HEK293T (cell line): ENCODE measurements around the gene TPSAB1.

Source experiments
- BHLHE40 ChIP-seq: fragments of 450-650 bp; IDR thresholded peaks from 2 replicates; pipeline ENCODE4 v1.6.1; 2016; ENCODE audit warnings: mild to moderate bottlenecking, moderate library complexity, borderline replicate concordance
- CTBP1 ChIP-seq: fragments of 450-650 bp; IDR thresholded peaks from 2 replicates; pipeline ENCODE4 v1.6.1; 2016; ENCODE audit warnings: borderline replicate concordance
- FOXA1 ChIP-seq: fragments of 450-650 bp; IDR thresholded peaks from 2 replicates; pipeline ENCODE4 v1.6.1; 2016; ENCODE audit warnings: mild to moderate bottlenecking
- FOXM1 ChIP-seq: fragments of 450-650 bp; IDR thresholded peaks from 2 replicates; pipeline ENCODE4 v1.6.1; 2017; ENCODE audit warnings: mild to moderate bottlenecking, borderline replicate concordance
- LEF1 ChIP-seq: fragments of 450-650 bp; IDR thresholded peaks from 2 replicates; pipeline ENCODE4 v1.6.1; 2017; ENCODE audit warnings: mild to moderate bottlenecking, borderline replicate concordance
- SUZ12 ChIP-seq: fragments of 450-650 bp; IDR thresholded peaks from 2 replicates; pipeline ENCODE4 v1.6.1; 2016; ENCODE audit warnings: mild to moderate bottlenecking
- TARDBP ChIP-seq: fragments of 450-650 bp; IDR thresholded peaks from 2 replicates; pipeline ENCODE4 v1.6.1; 2016

DNA sequence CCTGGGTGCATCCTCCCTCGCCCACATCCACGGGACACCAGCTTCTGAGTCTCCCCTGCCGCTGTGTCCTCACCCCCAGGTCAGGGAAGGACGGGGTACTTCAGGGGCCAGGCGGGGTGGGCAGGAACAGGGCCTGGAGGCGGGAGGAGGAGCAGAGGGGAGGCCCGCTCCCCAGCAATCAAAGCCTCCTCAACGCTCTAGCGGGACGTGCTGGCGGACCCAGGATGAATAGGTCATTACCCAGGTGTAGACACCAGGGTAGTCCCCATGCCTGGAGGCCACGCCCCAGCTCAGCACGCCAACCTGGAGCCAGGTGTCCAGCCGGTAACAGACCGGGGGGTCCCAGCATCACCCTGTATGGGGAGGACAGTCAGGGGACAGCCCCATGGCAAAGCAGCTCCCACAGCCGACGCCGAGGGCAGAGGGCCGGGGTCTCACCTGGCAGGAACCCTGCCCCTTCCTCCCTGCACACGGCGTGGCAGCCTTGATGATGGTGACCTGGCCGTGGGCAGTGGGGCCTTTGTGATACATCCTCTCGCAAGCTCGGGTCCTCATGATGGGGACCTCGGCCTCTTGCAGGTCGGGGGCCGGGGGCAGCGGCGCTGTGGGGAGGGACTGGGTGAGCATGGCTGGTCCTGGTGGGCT lies 39.6 kb downstream of the TPSAB1 start:
- no peak for TF ChIP-seq SUZ12
- TF ChIP-seq BHLHE40 = no peak
- no peak for TF ChIP-seq TARDBP
- TF ChIP-seq FOXA1 = no peak
- TF ChIP-seq FOXM1 = no peak
- TF ChIP-seq CTBP1 = no peak
- no peak for TF ChIP-seq LEF1
